Fibroblast of lung (primary cell): ENCODE measurements around the gene MSH3. TPM values are rescaled to one million over a fixed set of nuclear protein-coding genes. Genes with fewer than 3 reads are reported as not detected.

Experiments
- DNase-seq, 2 donors: peaks; one replicate each; pipeline versions ENCODE4 v3.0.0 to v3.0.0-alpha.2; 2010; ENCODE audit warnings: low read depth in 2 of 2
- H2AFZ ChIP-seq: 2 replicates; pipeline ENCODE4 v1.5.1; 2012; ENCODE audit warnings: low read length, control low read depth, inconsistent platforms
- H3K27ac ChIP-seq: 2 replicates; pipeline ENCODE4 v1.5.1; 2011; ENCODE audit warnings: low read length, control low read depth; ENCODE audit not compliant: insufficient read depth
- H3K27me3 ChIP-seq: 2 replicates; pipeline ENCODE4 v1.5.1; 2011; ENCODE audit warnings: mild to moderate bottlenecking, low read length; ENCODE audit not compliant: control insufficient read depth, insufficient read depth
- H3K36me3 ChIP-seq: 2 replicates; pipeline ENCODE4 v1.5.1; 2011; ENCODE audit warnings: low read length; ENCODE audit not compliant: control insufficient read depth, insufficient read depth
- H3K4me1 ChIP-seq: 2 replicates; pipeline ENCODE4 v1.5.1; 2011; ENCODE audit warnings: low read length; ENCODE audit not compliant: control insufficient read depth, insufficient read depth; ENCODE audit errors: extremely low read depth
- H3K4me2 ChIP-seq: 2 replicates; pipeline ENCODE4 v1.5.1; 2011; ENCODE audit warnings: low read length, control low read depth; ENCODE audit not compliant: insufficient read depth; ENCODE audit errors: extremely low read depth
- H3K4me3 ChIP-seq, 4 experiments: fragments of 200-600 bp in 1 of 4; sonication (generic) in 1 of 4; replicated peaks in 1 of 4; 2 replicates each; pipeline ENCODE4 v1.5.1; 2011 to 2016; ENCODE audit warnings: low read length in 4 of 4, low read depth in 3 of 4, mild to moderate bottlenecking in 3 of 4, control low read depth in 2 of 4, inconsistent platforms in 1 of 4, mixed read lengths in 1 of 4; ENCODE audit not compliant: insufficient read depth in 1 of 4; ENCODE audit errors: control extremely low read depth in 1 of 4
- H3K79me2 ChIP-seq: 2 replicates; pipeline ENCODE4 v1.5.1; 2012; ENCODE audit warnings: mild to moderate bottlenecking, low read length, inconsistent platforms; ENCODE audit not compliant: control insufficient read depth, insufficient read depth
- H3K9ac ChIP-seq: 2 replicates; pipeline ENCODE4 v1.5.1; 2011; ENCODE audit warnings: mild to moderate bottlenecking, low read length, control low read depth; ENCODE audit not compliant: insufficient read depth
- H3K9me3 ChIP-seq: 2 replicates; pipeline ENCODE4 v1.5.1; 2012; ENCODE audit warnings: low read depth, low read length; ENCODE audit not compliant: control insufficient read depth, insufficient read depth
- H4K20me1 ChIP-seq: 2 replicates; pipeline ENCODE4 v1.5.1; 2011; ENCODE audit warnings: low read length; ENCODE audit not compliant: control insufficient read depth, insufficient read depth; ENCODE audit errors: extremely low read depth
- EZH2 ChIP-seq: IDR thresholded peaks from 2 replicates; pipeline ENCODE4 v1.5.1; 2012; ENCODE audit warnings: low read length, control low read depth, mild to moderate bottlenecking; ENCODE audit errors: missing control alignments
- polyA plus RNA-seq, 2 donors: library from polyadenylated mRNA; depleted of rRNA in 1 of 2; stranded (reverse) in 1 of 2; unstranded in 1 of 2; fragments of >200 nt; gene quantifications; 2 replicates each; pipeline ENCODE4 v1.2.1, GENCODE V29; 2011 to 2012; ENCODE audit warnings: missing spikeins in 1 of 2
- total RNA-seq: library from RNA; depleted of rRNA; stranded (reverse); fragments of >200 nt; gene quantifications from 2 replicates; pipeline ENCODE4 v1.2.1, GENCODE V29; 2014
- TF ChIP-seq, protein P1 (sequence below), 2 donors: IDR thresholded peaks in 1 of 2; conservative IDR thresholded peaks in 1 of 2; 1 replicate in 1 of 2; 2 replicates in 1 of 2; pipeline ENCODE4 v1.5.1; 2011 to 2012; ENCODE audit warnings: low read length in 2 of 2, control low read depth in 1 of 2, inconsistent platforms in 1 of 2, low read depth in 1 of 2, mild to moderate bottlenecking in 1 of 2

Gene MSH3
- total and polyA plus RNA-seq, 2 donors (not counting 1 experiment from before 2014, with no cell fraction given) = 9.1 to 14.4 TPM

DNA sequence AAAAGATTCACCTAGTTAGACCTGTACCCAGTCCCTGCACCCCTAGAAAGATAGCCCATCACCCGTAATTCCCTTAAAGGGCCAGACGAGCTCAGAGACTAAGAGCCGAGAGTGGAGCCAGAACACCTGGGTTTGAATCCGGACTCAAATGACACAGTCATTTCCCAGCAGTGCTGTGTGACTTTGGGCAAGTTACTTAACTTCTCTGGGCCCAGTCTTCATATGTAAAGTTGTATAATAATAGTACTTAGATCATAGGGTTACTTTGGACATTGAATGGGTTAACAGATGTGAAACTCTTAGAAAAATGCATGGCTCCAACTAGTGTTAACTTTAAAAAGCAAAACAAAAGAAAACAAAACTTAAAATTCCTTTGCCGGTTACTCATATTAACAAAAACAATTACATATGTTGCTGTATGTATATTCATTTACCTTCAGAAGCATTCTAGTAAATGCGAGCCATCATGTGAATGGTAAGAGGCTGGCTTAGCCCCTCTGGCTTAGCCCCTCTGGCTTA, 265.3 kb downstream of the MSH3 start:
- no peaks in the 10 kb centered on the region for H3K4me1 ChIP-seq
- no peak overlapping the region for H3K4me3 ChIP-seq
- H3K79me2 ChIP-seq = no peaks in the 10 kb centered on the region
- H2AFZ ChIP-seq = no peak overlapping the region
- DNase-seq = peak in 1 of 2 donors; percentile 12
- no peak overlapping the region for H3K4me2 ChIP-seq
- no peak overlapping the region for H3K27ac ChIP-seq
- H4K20me1 ChIP-seq = no peaks in the 10 kb centered on the region
- no peaks in the 10 kb centered on the region for H3K9me3 ChIP-seq
- H3K36me3 ChIP-seq = no peaks in the 10 kb centered on the region
- no peak for TF ChIP-seq EZH2
- TF ChIP-seq, protein P1, sequence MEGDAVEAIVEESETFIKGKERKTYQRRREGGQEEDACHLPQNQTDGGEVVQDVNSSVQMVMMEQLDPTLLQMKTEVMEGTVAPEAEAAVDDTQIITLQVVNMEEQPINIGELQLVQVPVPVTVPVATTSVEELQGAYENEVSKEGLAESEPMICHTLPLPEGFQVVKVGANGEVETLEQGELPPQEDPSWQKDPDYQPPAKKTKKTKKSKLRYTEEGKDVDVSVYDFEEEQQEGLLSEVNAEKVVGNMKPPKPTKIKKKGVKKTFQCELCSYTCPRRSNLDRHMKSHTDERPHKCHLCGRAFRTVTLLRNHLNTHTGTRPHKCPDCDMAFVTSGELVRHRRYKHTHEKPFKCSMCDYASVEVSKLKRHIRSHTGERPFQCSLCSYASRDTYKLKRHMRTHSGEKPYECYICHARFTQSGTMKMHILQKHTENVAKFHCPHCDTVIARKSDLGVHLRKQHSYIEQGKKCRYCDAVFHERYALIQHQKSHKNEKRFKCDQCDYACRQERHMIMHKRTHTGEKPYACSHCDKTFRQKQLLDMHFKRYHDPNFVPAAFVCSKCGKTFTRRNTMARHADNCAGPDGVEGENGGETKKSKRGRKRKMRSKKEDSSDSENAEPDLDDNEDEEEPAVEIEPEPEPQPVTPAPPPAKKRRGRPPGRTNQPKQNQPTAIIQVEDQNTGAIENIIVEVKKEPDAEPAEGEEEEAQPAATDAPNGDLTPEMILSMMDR (conservative IDR thresholded peaks at IDR 0.05 in 1 of 2, IDR thresholded peaks at IDR 0.05 in 1 of 2; ENCODE audit: low read depth in 1 of 2, low read length in 2 of 2) = no peak
- H3K9ac ChIP-seq = no peak overlapping the region
- H3K27me3 ChIP-seq = no peaks in the 10 kb centered on the region

DNA sequence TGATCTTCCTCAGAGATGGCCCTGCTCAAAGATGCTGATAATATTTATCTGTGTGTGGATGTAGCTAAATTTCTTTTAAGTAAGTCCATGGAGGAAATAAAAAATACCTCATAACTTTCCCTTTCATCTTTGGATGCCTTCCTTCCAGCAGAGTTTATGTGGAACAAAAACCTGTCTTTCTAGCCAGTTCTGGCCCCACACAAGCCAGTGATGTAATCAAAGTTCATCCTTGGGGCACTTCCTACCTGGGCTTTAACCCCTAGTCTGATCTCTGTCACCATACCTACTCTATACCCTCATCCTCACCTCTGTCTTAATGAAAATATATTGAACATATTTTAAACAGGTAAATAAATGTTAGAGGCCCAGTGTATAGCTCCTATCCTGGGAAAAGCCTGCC, 265.9 kb downstream of the MSH3 start:
- no peaks in the 10 kb centered on the region for H3K4me1 ChIP-seq
- no peaks in the 10 kb centered on the region for H3K9me3 ChIP-seq
- no peak overlapping the region for H2AFZ ChIP-seq
- H3K4me2 ChIP-seq = no peak overlapping the region
- DNase-seq = no peak
- H3K27ac ChIP-seq = no peak overlapping the region
- no peaks in the 10 kb centered on the region for H4K20me1 ChIP-seq
- TF ChIP-seq EZH2 = no peak
- TF ChIP-seq, protein P1 (conservative IDR thresholded peaks at IDR 0.05 in 1 of 2, IDR thresholded peaks at IDR 0.05 in 1 of 2; ENCODE audit: low read depth in 1 of 2, low read length in 2 of 2) = no peak
- H3K4me3 ChIP-seq = no peak overlapping the region
- no peaks in the 10 kb centered on the region for H3K27me3 ChIP-seq
- H3K36me3 ChIP-seq = no peaks in the 10 kb centered on the region
- H3K79me2 ChIP-seq = no peaks in the 10 kb centered on the region
- H3K9ac ChIP-seq = no peak overlapping the region

DNA sequence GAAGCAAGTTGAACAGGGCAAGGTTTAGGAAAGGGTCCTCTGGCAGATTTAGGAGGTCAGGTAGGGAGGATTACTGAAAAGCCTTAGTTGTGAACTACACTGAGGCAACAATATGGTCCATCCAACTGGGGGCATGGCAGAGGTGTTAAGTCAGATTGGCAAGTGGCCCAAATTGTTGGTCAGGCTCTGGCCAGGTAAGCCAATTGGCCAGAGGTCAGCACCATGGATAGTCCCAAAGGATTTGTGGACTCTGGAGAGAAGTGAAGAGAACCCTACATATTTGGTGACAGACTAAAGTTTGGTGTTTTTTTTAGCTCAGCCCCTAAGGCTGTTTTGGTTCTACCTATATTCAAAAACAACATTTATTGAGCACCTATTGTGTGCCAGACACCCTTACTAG, 266.6 kb downstream of the MSH3 start:
- Histone ChIP-seq H3K27ac (no peak overlapping the region), H3K4me3 (no peak overlapping the region), H2AFZ (no peak overlapping the region), H3K4me2 (no peak overlapping the region), H4K20me1 (no peaks in the 10 kb centered on the region), H3K9me3 (no peaks in the 10 kb centered on the region), H3K36me3 (no peaks in the 10 kb centered on the region), H3K9ac (no peak overlapping the region), H3K4me1 (no peaks in the 10 kb centered on the region), H3K79me2 (no peaks in the 10 kb centered on the region), H3K27me3 (no peaks in the 10 kb centered on the region)
- TF ChIP-seq, protein P1 (conservative IDR thresholded peaks at IDR 0.05 in 1 of 2, IDR thresholded peaks at IDR 0.05 in 1 of 2; ENCODE audit: low read depth in 1 of 2, low read length in 2 of 2) = no peak
- TF ChIP-seq EZH2 = no peak
- DNase-seq = no peak
